Kasumi-1 (cell line): Measurements from ENCODE around the gene PLEKHG5.

ENCODE experiments used
- DNase-seq, 2 experiments: peaks; one replicate each; lab custom pipeline; 2025; lab: John Stamatoyannopoulos, UW

Gene PLEKHG5

DNA sequence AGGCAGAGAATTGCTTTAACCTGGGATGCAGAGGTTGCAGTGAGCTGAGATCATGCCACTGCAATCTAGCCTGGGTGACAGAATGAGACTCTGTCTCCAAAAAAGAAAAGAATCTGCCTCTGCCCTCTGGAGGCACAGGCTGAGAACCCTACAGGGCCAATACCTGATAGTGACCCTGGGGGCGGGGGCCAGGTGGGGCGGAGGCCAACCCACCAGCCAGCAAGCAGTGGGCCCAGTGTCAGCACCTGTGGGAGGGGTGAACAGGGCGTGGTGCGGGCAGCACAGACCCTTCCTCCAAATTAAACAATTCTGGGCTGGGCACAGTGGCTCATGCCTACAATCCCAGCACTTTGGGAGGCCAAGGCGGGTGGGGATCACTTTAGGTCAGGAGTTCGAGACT lies 19.0 kb upstream of the PLEKHG5 start:
- DNase-seq: no peak

- no peak for DNase-seq
These were observed 18.4 kb upstream of the PLEKHG5 start for GRCh38 chr1:6509919-6510291.

DNA sequence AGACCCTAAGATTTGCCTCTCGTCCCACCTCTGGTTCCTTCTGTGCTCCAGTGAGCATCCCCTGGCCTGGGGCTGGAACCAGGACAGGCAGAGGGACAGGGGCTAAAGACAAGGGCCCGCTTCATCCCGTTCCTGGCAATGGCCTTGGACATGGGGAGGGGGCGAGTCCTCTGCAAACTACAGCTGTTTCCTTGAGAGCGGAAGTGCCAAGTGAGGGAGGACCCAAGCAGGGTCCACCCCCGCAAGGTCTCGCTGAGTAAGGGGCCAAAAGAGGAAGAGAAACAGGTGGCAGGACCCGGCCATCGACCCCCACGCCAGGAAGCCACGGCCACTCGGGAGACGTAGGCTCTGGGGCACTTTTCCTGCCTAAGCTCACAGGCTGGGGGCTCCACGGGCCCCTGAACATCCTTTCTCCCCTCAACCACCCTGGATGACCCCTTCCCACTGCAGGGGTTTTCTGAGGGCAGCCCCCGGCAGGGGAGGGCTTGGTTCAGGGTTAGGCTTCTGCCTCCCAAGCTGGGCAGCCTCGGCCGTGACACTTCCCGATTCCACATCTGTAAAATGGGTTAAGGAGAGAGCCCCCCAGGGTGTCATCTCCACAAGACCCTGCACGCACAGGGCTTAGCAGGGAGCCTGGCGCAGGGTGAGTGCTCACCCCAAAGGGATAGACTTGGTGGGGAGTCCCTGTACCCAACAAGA lies 17.9 kb upstream of the PLEKHG5 start:
- no peak for DNase-seq

GRCh38 chr1:6508816-6509189 lies 17.3 kb upstream of the PLEKHG5 start:
- no peak for DNase-seq

DNA sequence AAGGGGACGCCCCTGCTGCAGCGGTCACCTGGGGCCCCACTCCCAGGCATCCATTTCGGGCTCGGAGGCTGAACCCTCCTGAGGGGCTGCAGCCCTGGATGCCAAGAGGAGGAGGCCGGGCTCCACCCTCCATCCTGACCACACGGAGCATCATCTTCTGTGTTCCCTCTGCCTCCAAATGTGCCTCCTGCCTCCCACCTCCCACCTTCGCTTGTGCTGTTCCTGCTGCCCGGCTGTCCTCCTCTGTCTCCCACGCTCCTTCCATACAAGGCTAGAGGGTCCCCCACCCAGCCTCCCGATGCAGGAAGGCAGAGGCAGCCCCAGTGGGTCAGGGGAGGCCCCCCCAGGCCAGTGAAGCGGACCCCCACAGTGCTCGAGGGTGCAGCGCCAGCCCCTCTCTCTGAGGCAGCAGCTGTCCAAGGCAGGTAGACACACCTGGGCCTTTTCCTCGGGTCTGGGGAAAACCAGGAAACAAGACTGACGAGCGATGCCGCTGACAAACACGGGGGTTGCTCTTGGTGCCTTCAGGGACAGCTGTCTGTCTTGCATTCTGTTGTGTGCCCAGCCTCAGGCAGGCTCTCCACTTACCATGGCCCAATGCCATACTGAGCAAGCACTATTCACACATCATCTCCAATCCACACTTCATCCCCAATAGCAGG lies 16.8 kb upstream of the PLEKHG5 start:
- no peak for DNase-seq

GRCh38 chr1:6507461-6507911 lies 16.0 kb upstream of the PLEKHG5 start:
- DNase-seq: no peak

DNA sequence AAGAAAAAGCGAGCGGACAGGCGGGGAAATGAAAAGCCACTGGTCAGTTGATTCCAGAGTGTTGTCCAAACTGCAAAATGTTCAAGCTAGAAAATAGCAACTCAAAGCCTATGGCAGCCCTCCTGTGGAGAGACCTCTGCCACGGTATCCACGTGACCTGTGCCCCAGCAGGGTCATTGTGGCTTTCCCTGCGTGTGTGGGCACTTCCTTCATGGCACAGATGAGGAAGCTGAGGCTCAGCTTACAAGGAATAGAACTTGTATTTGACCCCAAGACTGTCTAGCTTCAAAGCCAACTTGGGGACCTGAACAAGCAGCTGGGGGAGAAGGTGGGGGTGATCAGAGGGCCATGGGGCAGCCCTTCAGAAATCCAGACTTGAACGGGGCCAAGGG lies 15.6 kb upstream of the PLEKHG5 start:
- peak; percentile 41 to 72 for DNase-seq

GRCh38 chr1:6506210-6507036 lies 15.0 kb upstream of the PLEKHG5 start:
- no peak for DNase-seq

DNA sequence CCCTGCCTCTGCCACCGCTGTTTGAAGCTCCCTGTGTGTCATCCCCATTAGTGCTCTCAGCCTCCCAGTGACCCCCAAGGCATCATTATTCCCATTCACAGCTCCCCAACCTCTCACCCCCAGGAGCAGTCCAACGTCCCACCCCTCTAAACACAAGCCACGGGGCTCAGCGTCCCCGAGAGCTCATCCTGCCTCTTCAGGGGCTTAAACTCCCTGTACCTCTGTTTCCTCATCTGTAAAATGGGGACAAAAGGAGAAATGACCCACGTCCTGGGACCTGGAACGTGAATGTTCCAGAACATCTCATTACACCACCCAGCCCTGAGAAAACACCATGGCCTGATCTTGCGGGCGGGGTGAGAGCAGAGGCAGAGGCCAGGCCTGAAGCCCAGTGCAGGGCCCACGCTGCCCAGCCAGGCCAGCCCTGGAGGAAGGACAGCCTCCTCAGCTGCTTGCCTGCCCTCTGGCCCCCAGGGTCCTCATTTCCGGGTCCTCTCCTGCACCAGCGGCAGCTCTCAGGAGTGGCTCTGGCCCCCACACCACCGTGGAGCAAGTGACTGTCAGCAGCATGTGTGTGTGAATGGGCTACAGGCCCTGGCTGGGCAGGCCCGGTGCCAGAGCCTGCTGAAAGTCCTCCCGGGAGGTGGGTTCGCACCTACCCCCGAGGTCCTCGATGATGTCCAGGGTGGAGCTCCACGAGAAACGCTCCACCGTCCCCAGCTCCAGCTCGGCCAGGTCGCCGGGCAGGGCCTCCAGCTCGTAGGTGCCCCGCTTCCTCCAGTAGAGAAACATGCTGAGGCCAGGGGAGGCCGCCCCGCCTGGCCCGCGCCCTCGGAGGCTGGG lies 14.1 kb upstream of the PLEKHG5 start:
- DNase-seq: no peak

DNA sequence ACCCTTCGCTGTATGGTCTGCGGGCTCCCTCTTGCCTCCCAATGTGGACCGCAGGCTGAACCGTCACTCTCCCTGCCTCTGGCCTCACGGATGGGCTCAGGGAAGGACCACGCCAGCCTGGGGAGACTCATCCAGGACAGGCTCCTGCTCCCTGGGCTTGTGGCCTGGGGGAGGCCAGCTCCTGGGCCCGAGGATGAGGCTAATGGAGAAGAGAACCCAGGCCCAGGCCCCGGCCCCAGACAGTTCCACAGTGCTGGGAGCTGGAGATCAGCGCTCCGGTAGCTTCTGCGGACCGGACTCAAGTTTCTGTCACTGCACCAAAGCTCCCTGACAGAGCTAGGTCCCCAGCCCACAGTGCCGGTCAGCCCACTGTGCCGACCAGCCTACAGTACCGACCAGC lies 13.4 kb upstream of the PLEKHG5 start:
- DNase-seq: no peak

GRCh38 chr1:6503884-6504602 lies 12.6 kb upstream of the PLEKHG5 start:
- DNase-seq: no peak

- no peak for DNase-seq
These were observed 10.8 kb upstream of the PLEKHG5 start for GRCh38 chr1:6502000-6502891.

DNA sequence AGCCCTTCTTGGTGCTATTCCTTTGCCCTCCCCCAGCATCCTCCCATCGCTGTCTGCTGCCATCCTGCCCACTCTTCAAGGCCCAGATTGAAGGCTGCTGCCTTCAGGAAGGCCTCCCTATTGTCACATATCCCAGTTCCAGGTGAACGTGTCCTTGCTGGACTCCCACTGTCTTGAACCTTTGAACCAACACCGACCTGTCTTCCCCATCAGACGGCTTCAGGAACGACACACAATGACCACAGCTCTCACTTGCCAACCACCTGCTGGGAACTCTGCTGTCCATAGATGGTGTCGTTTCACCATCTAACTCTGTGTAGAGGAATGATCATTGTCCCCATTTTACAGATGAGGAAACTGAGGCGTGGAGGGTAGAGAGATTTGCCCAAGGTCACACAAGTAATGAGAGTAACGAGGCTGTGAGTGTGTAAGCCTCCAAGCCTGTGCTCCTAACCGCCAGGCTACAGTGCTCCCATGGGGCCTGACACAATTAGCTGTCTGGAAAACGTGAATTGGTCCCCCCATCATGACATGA lies 9.9 kb upstream of the PLEKHG5 start:
- no peak for DNase-seq

- no peak for DNase-seq
These were observed 9.2 kb upstream of the PLEKHG5 start for GRCh38 chr1:6500544-6501278.

GRCh38 chr1:6499296-6499695 lies 7.8 kb upstream of the PLEKHG5 start:
- DNase-seq: no peak

GRCh38 chr1:6498576-6499111 lies 7.2 kb upstream of the PLEKHG5 start:
- DNase-seq: no peak

DNA sequence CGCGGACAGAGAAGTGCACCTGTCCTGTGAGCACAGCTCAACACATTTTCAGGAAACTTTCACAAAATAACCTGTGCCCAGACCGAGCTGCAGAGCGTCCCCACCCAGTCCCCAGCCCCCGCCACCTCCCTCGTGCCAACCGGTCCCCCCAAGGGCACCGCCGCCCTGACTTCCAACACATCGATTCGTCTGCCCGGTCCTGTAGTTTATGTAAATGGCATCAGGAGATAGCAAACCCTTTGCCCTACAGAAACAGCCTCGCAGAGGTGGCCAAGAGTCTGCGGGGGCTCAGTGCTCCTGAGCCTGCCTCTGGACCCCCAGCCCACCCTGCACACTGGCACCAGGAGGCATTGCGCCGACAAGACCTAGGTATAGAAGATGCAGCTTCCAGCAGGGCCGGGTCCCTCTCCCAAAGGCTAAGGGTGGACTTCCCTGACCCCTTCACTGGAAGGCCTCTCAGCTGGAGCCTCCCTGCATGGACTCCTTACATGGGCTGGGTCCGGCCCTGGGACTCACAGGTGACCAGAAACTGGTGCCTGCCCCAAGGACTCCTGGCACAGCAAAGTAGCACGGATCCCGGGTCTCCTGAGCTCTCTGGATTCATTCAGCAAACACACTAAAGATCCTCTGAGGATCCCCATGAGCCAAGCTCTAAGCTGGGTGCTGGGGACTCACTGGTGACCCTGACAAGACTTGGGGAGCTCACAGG lies 6.6 kb upstream of the PLEKHG5 start:
- no peak for DNase-seq

DNA sequence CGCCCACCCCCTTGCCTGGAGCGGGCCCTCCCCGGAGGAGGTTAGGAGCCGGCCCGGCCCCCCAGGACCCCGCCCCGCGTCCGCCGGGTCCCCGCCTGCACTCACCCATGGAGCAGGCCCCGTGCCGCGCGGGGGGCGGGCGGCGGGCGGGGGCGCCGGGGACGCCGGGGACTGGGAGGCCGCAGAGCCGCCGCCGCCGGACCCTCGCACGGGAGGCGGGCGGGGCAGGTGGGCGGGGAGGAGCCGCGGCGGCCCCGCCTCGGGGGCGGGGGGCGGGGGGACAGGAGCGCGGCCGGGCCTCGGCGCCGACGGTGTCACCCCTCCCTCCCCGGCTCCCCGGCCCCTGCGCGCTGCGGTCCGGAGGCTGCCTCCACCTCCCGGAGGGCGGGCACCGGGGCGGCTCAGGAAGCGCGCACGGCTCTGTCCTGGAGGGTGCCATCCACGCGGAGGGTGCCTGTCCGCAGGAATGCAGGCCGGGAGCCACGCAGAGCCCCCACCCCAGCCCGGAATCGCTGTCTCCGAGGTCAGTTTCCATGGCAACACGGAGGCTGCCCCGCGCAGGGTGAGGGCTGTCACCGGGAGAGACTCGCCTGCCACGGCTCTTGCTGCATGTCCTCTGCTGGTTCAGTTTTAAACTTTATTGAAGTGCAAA lies 5.9 kb upstream of the PLEKHG5 start:
- DNase-seq: no peak
